Measurements from ENCODE around the gene USP24. TPM values are rescaled to one million over a fixed set of nuclear protein-coding genes. Genes with fewer than 3 reads are reported as not detected.

USP24 gene
- polyA plus RNA-seq, 1 donor from 2014 or later: 29.5 TPM

DNA sequence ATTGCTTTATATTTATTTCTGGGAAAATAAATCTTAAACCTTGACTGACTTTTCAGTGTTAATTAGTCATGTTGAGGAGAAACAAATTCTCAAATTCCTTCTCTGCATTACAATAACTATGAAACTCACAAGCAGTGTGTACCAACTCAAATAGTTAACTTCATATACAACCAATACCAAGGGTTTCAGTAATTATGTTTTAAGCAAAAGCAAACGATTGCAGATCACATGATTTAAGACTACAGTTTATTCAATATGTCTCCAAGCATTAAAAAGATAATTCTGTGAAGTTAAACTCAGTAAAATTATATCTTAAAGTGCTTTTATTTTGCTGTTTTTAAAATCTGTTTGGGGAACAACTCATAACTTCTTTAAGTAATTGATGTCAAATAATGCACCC is 147.2 kb downstream of the USP24 start:
- H3K9me3 ChIP-seq (ENCODE audit: low read length): no peaks in the 10 kb centered on the region
- no peak overlapping the region for H3K27ac ChIP-seq (ENCODE audit: low read length)
- no peak overlapping the region for H3K9ac ChIP-seq (ENCODE audit: low read length)
- H3K4me2 ChIP-seq (ENCODE audit: low read length): no peak overlapping the region
- H2AFZ ChIP-seq (ENCODE audit: low read depth, low read length): no peak overlapping the region
- H3K27me3 ChIP-seq (ENCODE audit: insufficient read depth, low read depth, low read length): no peaks in the 10 kb centered on the region
- no peaks in the 10 kb centered on the region for H4K20me1 ChIP-seq (ENCODE audit: insufficient read depth)
- TF ChIP-seq TAF1 (IDR thresholded peaks at IDR 0.05; ENCODE audit: low read depth) (no peak), RAD21 (conservative IDR thresholded peaks at IDR 0.05) (no peak), SMC3 (conservative IDR thresholded peaks at IDR 0.05; ENCODE audit: poor library complexity) (no peak), POLR2AphosphoS5 (IDR thresholded peaks at IDR 0.05) (no peak), EP300 (conservative IDR thresholded peaks at IDR 0.05; ENCODE audit: poor library complexity, severe bottlenecking) (no peak), MXI1 (conservative IDR thresholded peaks at IDR 0.05; ENCODE audit: poor library complexity, severe bottlenecking) (no peak), EZH2 (IDR thresholded peaks at IDR 0.05; ENCODE audit: borderline replicate concordance, insufficient read depth, low read length, poor library complexity, severe bottlenecking) (no peak)
- TF ChIP-seq, protein P1, sequence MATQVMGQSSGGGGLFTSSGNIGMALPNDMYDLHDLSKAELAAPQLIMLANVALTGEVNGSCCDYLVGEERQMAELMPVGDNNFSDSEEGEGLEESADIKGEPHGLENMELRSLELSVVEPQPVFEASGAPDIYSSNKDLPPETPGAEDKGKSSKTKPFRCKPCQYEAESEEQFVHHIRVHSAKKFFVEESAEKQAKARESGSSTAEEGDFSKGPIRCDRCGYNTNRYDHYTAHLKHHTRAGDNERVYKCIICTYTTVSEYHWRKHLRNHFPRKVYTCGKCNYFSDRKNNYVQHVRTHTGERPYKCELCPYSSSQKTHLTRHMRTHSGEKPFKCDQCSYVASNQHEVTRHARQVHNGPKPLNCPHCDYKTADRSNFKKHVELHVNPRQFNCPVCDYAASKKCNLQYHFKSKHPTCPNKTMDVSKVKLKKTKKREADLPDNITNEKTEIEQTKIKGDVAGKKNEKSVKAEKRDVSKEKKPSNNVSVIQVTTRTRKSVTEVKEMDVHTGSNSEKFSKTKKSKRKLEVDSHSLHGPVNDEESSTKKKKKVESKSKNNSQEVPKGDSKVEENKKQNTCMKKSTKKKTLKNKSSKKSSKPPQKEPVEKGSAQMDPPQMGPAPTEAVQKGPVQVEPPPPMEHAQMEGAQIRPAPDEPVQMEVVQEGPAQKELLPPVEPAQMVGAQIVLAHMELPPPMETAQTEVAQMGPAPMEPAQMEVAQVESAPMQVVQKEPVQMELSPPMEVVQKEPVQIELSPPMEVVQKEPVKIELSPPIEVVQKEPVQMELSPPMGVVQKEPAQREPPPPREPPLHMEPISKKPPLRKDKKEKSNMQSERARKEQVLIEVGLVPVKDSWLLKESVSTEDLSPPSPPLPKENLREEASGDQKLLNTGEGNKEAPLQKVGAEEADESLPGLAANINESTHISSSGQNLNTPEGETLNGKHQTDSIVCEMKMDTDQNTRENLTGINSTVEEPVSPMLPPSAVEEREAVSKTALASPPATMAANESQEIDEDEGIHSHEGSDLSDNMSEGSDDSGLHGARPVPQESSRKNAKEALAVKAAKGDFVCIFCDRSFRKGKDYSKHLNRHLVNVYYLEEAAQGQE (IDR thresholded peaks at IDR 0.05; ENCODE audit: borderline replicate concordance): no peak
- TF ChIP-seq, protein P2, sequence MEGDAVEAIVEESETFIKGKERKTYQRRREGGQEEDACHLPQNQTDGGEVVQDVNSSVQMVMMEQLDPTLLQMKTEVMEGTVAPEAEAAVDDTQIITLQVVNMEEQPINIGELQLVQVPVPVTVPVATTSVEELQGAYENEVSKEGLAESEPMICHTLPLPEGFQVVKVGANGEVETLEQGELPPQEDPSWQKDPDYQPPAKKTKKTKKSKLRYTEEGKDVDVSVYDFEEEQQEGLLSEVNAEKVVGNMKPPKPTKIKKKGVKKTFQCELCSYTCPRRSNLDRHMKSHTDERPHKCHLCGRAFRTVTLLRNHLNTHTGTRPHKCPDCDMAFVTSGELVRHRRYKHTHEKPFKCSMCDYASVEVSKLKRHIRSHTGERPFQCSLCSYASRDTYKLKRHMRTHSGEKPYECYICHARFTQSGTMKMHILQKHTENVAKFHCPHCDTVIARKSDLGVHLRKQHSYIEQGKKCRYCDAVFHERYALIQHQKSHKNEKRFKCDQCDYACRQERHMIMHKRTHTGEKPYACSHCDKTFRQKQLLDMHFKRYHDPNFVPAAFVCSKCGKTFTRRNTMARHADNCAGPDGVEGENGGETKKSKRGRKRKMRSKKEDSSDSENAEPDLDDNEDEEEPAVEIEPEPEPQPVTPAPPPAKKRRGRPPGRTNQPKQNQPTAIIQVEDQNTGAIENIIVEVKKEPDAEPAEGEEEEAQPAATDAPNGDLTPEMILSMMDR (IDR thresholded peaks at IDR 0.05; ENCODE audit: poor library complexity, severe bottlenecking): no peak
- H3F3A ChIP-seq (ENCODE audit: insufficient read depth, low read length, poor library complexity, severe bottlenecking): no peaks in the 10 kb centered on the region
- no peaks in the 10 kb centered on the region for H3K79me2 ChIP-seq (replicated peaks; ENCODE audit: insufficient read depth, low read length)
- H3K9me2 ChIP-seq (ENCODE audit: insufficient read depth, low read length): no peaks in the 10 kb centered on the region
- peaks cover 4% of the 10 kb centered on the region for H3K36me3 ChIP-seq (ENCODE audit: insufficient read depth, low read length)
- no peak overlapping the region for H3K4me3 ChIP-seq (ENCODE audit: low read length)

DNA sequence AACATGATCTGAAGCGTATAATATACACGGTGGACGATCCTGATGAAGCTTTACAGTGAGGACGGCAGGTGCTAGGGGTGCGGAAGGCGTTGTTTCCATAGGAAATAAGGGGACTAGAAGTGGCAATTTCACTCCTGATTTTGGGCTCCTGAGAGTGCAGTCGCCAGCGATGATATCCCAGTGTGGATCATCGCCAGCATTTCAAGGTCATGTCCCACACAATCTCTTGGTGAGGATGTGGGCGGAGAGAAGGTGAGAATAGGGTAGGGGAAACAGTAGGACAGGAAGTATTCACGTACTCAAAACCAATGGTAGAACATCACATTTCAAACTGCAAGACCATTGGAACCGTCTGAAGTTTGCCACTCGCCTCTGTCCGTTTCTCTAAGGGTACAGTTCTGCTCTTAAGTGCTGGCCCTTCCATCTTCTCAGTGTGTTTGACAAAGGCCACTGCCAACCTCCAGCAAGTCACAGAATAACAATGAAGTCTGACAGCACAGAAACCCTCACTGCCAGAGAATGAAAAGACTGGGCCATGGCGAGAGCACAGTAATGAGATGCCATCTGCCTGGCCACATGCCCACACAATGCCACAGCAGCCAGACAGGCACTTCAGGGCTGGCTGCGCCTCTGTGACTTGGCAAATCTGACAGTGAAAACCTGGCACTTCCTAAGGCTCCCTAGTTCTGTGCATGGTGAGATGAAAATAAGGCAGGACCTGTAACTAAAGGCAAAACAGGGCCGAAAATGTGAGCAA is 148.0 kb downstream of the USP24 start:
- Histone ChIP-seq H3K4me2 (ENCODE audit: low read length) (no peak overlapping the region), H3K27me3 (ENCODE audit: insufficient read depth, low read depth, low read length) (no peaks in the 10 kb centered on the region), H3F3A (ENCODE audit: insufficient read depth, low read length, poor library complexity, severe bottlenecking) (no peaks in the 10 kb centered on the region), H3K9me3 (ENCODE audit: low read length) (no peaks in the 10 kb centered on the region), H2AFZ (ENCODE audit: low read depth, low read length) (no peak overlapping the region), H3K4me3 (ENCODE audit: low read length) (no peak overlapping the region), H3K27ac (ENCODE audit: low read length) (no peak overlapping the region), H3K36me3 (ENCODE audit: insufficient read depth, low read length) (peaks cover 4% of the 10 kb centered on the region), H3K79me2 (replicated peaks; ENCODE audit: insufficient read depth, low read length) (no peaks in the 10 kb centered on the region), H4K20me1 (ENCODE audit: insufficient read depth) (no peaks in the 10 kb centered on the region), H3K9me2 (ENCODE audit: insufficient read depth, low read length) (no peaks in the 10 kb centered on the region), H3K9ac (ENCODE audit: low read length) (no peak overlapping the region)
- TF ChIP-seq MXI1 (conservative IDR thresholded peaks at IDR 0.05; ENCODE audit: poor library complexity, severe bottlenecking): no peak
- TF ChIP-seq, protein P1 (IDR thresholded peaks at IDR 0.05; ENCODE audit: borderline replicate concordance): no peak
- no peak for TF ChIP-seq EP300 (conservative IDR thresholded peaks at IDR 0.05; ENCODE audit: poor library complexity, severe bottlenecking)
- no peak for TF ChIP-seq SMC3 (conservative IDR thresholded peaks at IDR 0.05; ENCODE audit: poor library complexity)
- no peak for TF ChIP-seq TAF1 (IDR thresholded peaks at IDR 0.05; ENCODE audit: low read depth)
- no peak for TF ChIP-seq POLR2AphosphoS5 (IDR thresholded peaks at IDR 0.05)
- no peak for TF ChIP-seq RAD21 (conservative IDR thresholded peaks at IDR 0.05)

Data from neural cell (in vitro differentiated cells).